NCI-H1105 treated with DMSO at 0.1 percent for 48 hours (cell line): ENCODE data around the gene OGG1.

ENCODE experiments used
- DNase-seq: peaks from one replicate; lab custom pipeline; 2025; lab: John Stamatoyannopoulos, UW

OGG1 gene

GRCh38 chr3:9727743-9728142, 22.0 kb upstream of the OGG1 start:
- no peak for DNase-seq

DNA sequence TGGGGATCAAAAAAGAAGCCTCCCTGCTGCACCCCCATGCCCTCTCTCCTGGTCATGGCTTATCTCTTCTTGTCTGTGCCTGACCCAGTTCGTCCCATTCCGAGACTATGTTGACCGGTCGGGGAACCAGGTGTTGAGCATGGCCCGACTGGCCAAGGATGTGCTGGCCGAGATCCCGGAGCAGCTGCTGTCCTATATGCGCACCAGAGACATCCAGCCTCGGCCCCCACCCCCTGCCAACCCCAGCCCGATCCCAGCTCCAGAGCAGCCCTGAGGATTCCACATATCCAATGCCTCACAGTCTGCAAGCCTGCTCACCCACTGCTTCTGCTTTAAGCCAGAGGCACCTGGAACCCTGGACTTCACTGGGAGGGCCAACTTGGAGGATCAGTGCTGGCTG, 20.3 kb upstream of the OGG1 start:
- no peak for DNase-seq

DNA sequence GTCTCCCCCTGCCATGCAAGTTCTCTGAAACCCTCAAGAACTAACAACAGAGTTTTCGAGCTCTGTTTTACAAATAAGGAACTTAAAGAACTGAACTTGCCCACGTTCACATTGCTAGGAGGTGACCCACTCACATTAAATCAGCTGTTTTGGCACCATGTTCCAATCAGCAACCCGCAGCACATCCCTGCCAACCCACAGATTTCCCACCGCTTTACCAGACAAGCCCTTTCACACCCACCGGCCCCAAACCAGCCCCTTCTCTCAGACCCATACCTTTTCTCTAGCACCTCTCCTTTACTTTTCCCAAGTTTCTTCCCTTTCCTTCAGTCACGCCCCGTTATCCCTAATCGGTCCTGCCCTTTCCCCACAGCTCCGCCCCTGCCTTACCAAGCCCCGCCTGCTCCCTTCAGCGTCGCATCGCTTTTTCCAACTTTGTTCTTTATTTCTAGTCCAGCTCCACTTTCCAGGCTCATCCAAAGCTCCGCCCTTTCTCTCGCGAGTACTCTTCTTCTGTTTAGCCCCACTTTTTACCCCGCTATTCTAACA, 19.0 kb upstream of the OGG1 start:
- DNase-seq: no peak

DNA sequence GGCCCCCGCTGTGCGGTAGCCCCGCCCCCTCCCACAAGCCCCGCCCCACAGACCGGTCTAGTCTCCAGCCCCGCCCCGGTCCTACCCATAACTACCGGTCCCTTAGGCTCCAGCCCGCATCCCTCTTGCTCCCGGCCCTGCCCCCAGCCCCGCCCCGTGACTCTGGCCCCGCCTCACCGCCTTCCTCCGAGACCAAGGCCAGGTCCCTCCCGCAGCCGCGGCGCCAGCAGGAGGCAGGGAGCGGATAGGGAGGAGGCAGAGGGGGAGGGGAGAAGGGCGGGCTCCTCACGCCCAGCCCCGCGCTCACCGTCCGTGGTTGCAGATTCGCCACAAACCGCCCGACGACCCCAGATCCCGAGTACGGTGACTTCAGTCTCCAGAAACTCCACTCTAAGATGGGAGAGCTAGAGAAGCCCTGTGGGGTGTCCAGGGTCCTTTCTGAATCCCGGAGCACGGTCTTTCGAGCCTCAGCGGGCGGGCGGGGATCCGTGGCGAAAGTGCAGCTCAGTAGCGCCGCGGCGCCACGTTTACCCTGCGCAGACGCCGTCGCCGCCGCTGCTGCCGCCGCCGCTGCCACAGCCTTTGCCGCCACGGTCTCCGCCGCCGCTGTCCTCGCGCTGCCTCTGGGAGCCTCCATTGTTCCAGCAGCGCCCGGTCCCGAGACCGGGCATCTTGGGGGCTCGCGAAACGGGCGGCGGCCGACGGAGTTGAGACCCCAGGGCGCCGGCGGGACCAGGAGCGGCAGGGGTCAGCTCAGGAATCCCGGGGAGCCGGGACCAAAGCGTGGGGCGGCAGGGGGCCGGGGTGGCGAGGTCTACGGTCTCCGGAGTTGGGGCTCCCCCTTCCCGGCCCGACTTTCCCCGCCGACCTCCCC, 18.3 kb upstream of the OGG1 start, which contains the start of gene BRPF1:
BRPF1 (plus strand) TSS at position 530 of the 874 bp plus-strand sequence. CDS start 2,406 bp downstream, outside the sequence.
- DNase-seq: peak; percentile 88

GRCh38 chr3:9732080-9732739, 17.5 kb upstream of the OGG1 start:
- DNase-seq: no peak

- no peak for DNase-seq
These were observed 17.0 kb upstream of the OGG1 start for GRCh38 chr3:9732740-9733115.

DNA sequence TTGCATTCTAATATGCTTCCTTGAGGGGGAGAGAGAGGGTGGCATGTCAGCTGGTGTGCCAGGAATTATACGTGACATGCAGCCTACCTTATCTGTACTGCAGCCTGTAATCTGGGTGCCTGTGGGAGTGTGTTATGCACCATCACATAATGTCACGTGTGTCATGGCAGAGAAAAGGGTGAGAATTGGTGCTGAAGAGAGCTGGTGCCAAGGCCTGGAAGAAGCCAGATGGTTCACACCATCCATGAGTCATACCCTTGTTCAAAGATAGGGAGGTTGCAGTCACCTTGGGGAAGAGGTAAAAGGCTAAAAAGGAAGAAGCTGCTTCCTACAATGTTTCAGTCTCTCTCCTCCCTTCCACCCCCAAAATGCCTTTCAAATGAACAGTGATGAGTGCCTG, 12.9 kb upstream of the OGG1 start:
- DNase-seq: no peak

- DNase-seq: no peak
These were observed 10.6 kb upstream of the OGG1 start for GRCh38 chr3:9739181-9739580.

DNA sequence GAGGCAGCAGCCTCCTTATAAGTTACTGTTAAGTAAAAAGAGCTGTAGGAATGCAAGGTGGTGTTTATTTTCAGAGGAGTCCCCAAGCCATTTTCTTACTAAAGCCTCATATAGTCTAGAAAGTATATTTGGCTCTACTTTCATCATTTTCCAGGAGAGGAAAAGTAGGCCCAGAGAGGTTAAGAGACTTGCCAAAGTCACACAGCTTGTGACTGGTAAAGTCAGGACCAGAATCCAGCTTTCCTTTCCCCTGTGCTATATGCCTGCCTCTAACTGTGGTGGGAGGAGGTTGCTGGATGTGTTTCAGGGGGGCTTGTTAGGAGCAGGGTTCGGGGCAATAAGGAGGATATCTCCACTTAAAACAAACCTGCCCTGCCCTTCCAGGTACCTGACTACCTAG, 7.2 kb upstream of the OGG1 start:
- DNase-seq: no peak

DNA sequence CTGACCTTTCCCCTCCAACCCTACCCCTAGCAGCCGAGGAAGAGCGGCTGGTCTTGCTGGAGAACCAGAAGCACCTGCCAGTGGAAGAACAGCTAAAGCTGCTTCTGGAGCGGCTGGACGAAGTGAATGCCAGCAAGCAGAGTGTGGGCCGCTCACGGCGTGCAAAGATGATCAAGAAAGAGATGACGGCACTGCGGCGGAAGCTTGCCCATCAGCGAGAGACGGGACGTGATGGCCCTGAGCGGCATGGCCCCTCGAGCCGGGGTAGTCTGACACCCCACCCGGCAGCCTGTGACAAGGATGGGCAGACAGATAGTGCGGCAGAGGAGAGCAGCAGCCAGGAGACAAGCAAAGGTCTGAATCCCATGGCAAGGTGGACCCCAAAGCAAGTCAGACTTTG, 6.2 kb upstream of the OGG1 start:
- no peak for DNase-seq

DNA sequence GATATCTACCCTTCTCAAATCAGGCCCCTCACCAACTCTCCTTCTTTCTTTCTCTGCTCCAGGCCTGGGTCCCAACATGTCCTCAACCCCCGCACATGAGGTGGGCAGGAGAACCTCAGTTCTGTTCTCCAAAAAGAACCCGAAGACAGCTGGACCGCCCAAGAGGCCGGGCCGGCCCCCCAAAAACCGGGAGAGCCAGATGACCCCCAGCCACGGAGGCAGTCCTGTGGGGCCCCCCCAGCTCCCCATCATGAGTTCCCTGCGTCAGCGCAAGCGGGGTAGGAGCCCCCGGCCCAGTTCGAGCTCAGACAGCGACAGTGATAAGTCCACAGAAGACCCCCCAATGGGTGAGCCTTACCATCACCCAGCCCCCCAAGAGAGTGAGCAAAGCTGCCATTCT, 5.6 kb upstream of the OGG1 start:
- DNase-seq: no peak

DNA sequence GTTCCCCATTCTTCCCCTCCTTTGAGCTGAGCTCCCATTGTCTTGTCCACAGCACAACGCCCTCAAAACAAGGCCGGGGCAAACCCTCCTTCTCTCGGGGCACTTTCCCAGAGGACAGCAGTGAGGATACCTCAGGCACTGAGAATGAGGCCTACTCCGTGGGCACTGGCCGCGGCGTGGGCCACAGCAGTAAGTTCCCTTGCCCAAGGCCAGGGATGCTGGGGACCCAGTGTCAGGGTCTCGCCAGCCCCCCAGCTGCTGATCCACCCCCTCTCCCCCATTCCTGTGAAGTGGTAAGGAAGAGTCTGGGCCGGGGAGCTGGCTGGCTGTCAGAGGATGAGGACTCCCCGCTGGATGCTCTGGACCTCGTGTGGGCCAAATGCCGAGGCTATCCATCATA, 4.2 kb upstream of the OGG1 start:
- DNase-seq: no peak

- DNase-seq: no peak
These were observed 3.4 kb upstream of the OGG1 start for GRCh38 chr3:9746330-9746729.

GRCh38 chr3:9747267-9747666, 2.5 kb upstream of the OGG1 start:
- no peak for DNase-seq

DNA sequence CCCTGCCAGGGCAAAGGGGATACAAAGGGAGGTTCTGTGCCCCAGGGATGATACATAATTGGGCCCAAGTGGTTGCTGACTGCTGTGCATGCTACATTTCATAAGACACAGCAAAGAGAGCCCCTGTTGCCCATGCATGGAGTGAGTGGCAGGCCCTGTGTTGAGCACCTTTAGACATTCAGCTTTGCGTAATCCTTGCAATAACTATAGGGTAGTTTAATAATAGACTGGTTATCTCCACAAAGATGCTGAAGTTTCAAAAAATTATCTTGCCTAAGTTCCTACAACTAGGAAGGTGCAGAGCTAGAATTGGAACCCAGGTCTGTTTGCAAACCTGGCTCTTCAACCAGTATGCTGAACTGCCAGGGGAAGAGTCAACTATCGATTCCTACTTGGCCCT, 1.7 kb upstream of the OGG1 start:
- DNase-seq: no peak

DNA sequence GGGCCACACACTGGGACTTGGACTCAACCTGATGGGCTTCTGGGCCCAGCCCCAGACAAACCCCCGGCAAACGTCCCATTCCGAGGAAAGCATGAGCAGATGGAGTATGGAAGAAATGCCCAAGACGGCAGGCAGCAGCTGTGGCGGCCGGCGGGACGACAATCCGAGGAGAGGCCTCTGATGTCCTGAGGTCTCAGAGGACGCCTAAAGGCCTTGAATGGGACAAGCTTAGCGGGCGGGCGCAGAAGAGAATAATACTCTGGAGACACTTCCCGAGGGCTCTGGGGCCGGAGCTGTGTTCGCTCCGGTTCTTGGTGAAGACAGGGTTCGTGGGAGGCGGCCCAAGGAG, 482 bp upstream of the OGG1 start:
- no peak for DNase-seq

DNA sequence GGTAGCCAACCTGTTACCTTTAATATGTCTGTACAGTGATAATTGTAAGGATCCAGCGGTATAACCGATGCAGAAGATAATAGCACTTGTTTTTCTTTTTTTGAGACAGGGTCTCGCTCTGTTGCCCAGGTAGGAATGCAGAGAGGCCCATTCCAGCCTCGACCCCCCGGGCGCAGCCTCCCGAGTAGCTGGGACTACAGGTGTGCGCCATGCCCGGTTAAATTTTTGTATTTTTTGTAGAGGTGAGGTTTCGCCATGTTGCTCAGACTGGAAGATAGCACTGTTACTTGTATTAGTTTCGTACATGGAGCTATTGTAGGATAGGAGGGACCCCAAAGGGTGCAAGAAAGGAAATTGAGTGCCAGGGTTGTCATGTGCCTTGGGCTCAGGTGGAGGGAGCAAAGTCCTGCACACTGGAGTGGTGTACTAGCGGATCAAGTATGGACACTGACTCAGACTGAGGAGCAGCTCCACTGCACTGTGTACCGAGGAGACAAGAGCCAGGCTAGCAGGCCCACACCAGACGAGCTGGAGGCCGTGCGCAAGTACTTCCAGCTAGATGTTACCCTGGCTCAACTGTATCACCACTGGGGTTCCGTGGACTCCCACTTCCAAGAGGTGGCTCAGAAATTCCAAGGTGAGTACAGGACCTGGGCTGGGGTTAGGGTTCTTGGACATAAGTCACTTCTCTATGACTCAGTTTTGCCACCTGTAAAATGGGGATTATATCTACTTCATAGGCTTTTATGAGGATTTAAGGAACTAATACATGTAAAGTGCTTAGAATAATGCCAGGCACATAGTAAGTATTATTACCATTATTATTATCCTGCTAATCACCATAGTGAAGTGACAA, 1.0 kb downstream of the OGG1 start:
- DNase-seq: no peak

GRCh38 chr3:9754678-9755077, 4.9 kb downstream of the OGG1 start:
- no peak for DNase-seq

DNA sequence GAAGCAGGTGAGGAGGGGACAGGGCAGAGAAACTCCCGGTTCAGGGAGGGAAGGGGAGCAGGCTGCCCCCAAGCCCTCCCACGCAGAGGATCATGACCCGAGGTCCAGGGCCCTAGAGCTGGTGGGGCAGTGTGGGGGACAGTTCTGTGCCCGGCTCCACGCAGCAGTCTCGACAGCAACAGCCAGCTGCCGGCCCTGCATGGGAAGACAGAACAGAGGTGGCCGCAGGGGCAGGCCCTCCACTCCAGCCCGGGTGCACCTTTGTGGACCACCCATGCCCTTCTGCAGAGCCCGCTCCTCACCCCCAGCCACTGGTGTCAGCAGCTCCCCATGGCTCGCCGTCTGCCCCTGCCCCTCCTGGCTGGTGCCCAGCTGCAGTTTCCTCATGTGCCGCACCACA, 7.7 kb downstream of the OGG1 start:
- no peak for DNase-seq

DNA sequence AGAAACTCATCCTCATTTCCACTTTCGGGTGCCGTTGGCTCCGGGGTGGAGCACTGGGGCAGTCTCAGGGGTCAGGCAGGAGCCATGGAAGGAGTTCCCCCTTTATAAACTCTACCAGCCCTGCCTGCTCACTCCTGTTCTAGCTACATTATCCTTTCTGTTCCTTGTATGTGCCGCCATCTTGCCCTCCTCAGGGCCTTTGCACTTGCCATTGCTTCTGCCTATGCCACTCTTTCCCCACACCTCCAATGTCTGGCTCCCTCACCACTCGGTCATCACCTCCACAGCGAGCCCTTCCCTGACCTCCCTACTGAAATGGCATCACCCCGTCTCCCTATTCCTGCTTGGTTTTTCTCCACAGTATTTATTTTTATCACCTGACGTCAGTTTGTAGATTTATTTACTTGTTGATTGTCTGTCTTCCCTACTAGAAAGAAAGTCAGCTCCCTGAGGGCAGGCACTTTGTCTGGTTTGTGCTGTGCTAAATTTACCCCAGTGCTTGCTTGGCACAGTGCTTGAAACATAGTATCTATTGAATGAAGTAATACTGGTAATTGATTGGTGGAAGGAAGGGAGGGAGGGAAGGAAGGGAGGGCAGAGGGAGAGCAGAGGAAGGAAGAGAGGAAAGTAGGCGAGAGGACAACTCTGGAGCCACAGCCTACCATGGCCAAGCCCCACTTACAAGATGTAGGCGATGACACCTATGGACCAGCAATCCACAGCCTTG, 11.2 kb downstream of the OGG1 start:
- no peak for DNase-seq

DNA sequence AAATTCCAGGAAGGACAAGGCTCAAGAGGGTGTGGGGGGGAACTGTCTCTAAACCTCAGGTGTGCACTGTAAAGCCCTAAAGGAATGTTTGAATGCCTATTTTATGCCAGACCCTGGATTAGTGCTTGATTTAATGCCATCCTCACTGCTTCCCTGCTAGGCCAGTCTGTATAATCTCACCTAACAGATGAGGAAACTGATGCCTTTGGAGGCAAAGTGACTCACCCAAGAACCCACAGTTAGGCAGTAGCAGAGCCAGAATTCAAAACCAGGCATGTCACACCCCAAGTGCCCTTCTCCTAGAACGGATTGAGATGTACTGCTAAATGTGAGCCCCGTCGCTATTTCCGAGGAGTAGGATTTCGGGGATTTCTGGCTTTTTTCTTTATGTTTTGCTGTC, 12.2 kb downstream of the OGG1 start:
- no peak for DNase-seq

- DNase-seq: no peak
These were observed 13.1 kb downstream of the OGG1 start for GRCh38 chr3:9762871-9763270.
